ENCODE results near the gene SVEP1. TPM values are rescaled to one million over a fixed set of nuclear protein-coding genes. Genes with fewer than 3 reads are reported as not detected.

SVEP1 gene
- total RNA-seq, 1 donor from 2014 or later: 0.20 TPM

GRCh38 chr9:110528645-110529044 is 50.9 kb downstream of the SVEP1 start:
- no peak for DNase-seq (ENCODE audit: low read depth, low spot score)

- DNase-seq (ENCODE audit: low read depth, low spot score): no peak
These were observed 53.1 kb downstream of the SVEP1 start for GRCh38 chr9:110526426-110526825.

- DNase-seq (ENCODE audit: low read depth, low spot score): no peak
These were observed 58.3 kb downstream of the SVEP1 start for GRCh38 chr9:110521206-110521605.

GRCh38 chr9:110520120-110520701 is 59.3 kb downstream of the SVEP1 start:
- DNase-seq (ENCODE audit: low read depth, low spot score): peak; percentile 19

GRCh38 chr9:110517483-110517882 is 62.1 kb downstream of the SVEP1 start:
- DNase-seq (ENCODE audit: low read depth, low spot score): no peak

- no peak for DNase-seq (ENCODE audit: low read depth, low spot score)
These were observed 64.6 kb downstream of the SVEP1 start for GRCh38 chr9:110514897-110515296.

- no peak for DNase-seq (ENCODE audit: low read depth, low spot score)
These were observed 66.7 kb downstream of the SVEP1 start for GRCh38 chr9:110512817-110513216.

- DNase-seq (ENCODE audit: low read depth, low spot score): no peak
These were observed 69.7 kb downstream of the SVEP1 start for GRCh38 chr9:110509792-110510191.

- no peak for DNase-seq (ENCODE audit: low read depth, low spot score)
These were observed 76.7 kb downstream of the SVEP1 start for GRCh38 chr9:110502842-110503241.

- DNase-seq (ENCODE audit: low read depth, low spot score): no peak
These were observed 79.9 kb downstream of the SVEP1 start for GRCh38 chr9:110499608-110500007.

- no peak for DNase-seq (ENCODE audit: low read depth, low spot score)
These were observed 92.3 kb downstream of the SVEP1 start for GRCh38 chr9:110487196-110487595.

- no peak for DNase-seq (ENCODE audit: low read depth, low spot score)
These were observed 93.3 kb downstream of the SVEP1 start for GRCh38 chr9:110486218-110486617.

- no peak for DNase-seq (ENCODE audit: low read depth, low spot score)
These were observed 100.1 kb downstream of the SVEP1 start for GRCh38 chr9:110479481-110479880.

- DNase-seq (ENCODE audit: low read depth, low spot score): no peak
These were observed 103.3 kb downstream of the SVEP1 start for GRCh38 chr9:110476251-110476650.

- no peak for DNase-seq (ENCODE audit: low read depth, low spot score)
These were observed 107.4 kb downstream of the SVEP1 start for GRCh38 chr9:110472111-110472510.

GRCh38 chr9:110468950-110469349 is 110.6 kb downstream of the SVEP1 start:
- DNase-seq (ENCODE audit: low read depth, low spot score): no peak

- no peak for DNase-seq (ENCODE audit: low read depth, low spot score)
These were observed 114.4 kb downstream of the SVEP1 start for GRCh38 chr9:110465190-110465589.

- no peak for DNase-seq (ENCODE audit: low read depth, low spot score)
These were observed 115.2 kb downstream of the SVEP1 start for GRCh38 chr9:110464321-110464720.

- no peak for DNase-seq (ENCODE audit: low read depth, low spot score)
These were observed 116.0 kb downstream of the SVEP1 start for GRCh38 chr9:110463499-110463898.

- DNase-seq (ENCODE audit: low read depth, low spot score): no peak
These were observed 122.3 kb downstream of the SVEP1 start for GRCh38 chr9:110457245-110457644.

GRCh38 chr9:110456681-110457080 is 122.9 kb downstream of the SVEP1 start:
- no peak for DNase-seq (ENCODE audit: low read depth, low spot score)

GRCh38 chr9:110455860-110456259 is 123.7 kb downstream of the SVEP1 start:
- no peak for DNase-seq (ENCODE audit: low read depth, low spot score)

GRCh38 chr9:110452227-110452801 is 127.2 kb downstream of the SVEP1 start:
- no peak for DNase-seq (ENCODE audit: low read depth, low spot score)

GRCh38 chr9:110451726-110452125 is 127.8 kb downstream of the SVEP1 start:
- no peak for DNase-seq (ENCODE audit: low read depth, low spot score)
